Left forelimb (tissue), 1 donor: ENCODE results near the gene CELF4.

Experiments used
- DNase-seq: peaks from one replicate; pipeline ENCODE4 v3.0.0-alpha.2; 2018; ENCODE audit warnings: low spot score

CELF4 gene

DNA sequence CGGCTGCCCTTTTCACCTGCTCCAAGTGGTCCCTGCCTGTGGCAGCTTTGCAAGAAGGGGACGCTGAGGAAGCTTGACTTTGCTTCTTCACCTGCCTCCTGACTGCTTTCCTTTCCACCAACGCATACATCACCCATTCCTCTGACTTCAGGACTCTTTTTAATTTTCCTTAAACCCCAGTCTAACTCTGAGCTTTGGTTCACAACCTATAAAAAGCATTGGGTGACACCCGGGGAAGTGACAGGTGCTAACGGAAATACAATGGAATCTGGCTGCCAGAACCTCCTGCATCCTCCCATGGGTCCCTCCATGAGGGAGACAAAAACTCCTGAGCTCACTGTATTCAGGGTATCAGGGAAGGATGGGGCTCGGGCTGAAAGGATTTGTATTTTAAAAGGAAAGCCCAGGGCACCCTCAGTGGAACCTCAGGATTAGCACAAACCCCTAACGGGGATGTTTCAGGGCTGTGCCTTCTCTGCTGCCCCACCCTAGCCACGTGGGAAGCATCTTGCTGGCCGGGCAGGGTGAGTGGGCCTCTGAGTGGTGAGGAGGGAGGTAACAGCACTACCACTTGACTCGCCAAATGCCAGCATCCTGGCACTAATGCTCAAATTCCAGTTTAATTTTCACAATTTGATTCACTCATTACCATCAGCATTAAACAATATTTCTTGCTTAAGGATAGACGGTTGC is 284.8 kb downstream of the CELF4 start:
- DNase-seq: no peak

DNA sequence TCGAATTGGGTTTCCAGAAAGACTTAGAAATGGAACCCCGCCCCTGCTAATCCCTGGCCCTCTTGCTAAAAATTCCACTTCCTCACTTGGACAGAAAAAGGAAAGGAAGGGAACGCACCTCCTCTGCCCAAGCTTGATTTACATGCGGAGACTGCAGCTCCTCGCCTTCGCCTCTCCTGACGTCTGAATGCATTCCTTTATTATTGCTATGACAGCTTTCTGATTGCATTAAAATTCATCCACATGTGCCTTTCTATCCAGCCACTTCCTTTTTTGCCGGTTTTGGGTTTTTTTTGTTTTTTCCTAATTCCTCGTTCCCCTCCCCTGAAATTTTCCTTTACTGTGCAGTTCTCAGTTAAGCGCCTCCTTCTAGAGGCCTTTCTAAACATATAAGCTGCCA is 287.8 kb downstream of the CELF4 start:
- DNase-seq: no peak

DNA sequence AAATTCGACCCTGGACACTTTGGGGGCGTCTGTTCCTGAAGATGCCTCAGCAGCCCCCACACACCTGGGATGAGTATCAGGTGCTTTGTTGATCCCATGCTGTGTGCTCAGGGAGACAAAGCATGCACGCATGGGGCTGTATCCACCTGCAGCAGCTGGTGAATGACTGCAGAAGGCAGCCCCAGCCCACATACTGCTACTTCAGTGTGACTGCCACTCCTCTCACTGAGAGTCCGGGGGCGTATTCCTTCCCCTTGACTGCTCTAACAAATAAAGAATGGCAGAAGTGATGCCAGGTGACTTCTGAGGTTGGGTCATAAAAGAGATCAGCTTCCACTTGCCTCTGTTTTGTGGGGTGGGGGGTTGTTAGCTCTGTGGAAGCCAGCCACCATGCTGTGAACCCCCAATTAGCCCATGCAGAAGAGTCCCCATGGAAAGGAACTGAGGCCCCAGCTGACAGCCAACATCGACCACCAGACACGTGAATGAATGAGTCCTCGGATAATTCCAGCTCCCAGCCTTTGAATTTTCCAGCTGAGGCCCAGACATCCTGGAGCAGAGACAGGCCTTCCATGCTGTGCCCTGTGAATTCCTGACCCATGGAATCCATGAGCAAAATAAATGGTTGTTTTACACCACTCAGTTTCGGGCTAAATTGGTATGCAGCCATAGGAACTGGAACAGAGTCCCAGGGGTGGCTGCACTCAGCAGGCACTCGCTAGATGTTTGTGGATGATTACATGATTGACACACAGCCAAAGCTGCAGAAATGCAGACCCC is 289.3 kb downstream of the CELF4 start:
- DNase-seq: no peak

DNA sequence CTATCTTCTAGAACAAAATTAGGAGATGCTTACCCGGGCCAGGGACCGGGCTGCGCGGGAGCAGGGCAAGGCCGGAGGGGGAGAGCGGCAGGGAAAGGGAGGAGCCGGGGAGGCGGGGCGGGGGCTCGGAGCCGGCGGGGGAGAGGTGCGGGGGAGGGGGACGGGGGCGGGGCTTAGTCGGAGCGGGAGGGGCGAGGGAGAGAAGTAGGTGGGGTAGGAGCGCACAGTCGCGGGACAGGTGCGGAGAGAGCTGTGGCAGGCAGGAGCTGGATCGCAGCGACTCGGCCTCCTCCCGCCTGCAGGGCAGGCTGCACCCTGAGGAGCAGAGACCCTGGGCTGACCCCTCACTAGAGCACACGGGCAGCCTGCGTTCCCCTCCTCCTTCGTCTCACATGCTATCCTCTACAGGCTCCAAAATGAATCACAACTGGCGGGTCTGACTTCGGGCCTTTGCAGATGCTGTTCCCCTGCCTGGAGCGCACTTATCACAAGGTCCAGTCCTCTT is 290.3 kb downstream of the CELF4 start:
- no peak for DNase-seq

DNA sequence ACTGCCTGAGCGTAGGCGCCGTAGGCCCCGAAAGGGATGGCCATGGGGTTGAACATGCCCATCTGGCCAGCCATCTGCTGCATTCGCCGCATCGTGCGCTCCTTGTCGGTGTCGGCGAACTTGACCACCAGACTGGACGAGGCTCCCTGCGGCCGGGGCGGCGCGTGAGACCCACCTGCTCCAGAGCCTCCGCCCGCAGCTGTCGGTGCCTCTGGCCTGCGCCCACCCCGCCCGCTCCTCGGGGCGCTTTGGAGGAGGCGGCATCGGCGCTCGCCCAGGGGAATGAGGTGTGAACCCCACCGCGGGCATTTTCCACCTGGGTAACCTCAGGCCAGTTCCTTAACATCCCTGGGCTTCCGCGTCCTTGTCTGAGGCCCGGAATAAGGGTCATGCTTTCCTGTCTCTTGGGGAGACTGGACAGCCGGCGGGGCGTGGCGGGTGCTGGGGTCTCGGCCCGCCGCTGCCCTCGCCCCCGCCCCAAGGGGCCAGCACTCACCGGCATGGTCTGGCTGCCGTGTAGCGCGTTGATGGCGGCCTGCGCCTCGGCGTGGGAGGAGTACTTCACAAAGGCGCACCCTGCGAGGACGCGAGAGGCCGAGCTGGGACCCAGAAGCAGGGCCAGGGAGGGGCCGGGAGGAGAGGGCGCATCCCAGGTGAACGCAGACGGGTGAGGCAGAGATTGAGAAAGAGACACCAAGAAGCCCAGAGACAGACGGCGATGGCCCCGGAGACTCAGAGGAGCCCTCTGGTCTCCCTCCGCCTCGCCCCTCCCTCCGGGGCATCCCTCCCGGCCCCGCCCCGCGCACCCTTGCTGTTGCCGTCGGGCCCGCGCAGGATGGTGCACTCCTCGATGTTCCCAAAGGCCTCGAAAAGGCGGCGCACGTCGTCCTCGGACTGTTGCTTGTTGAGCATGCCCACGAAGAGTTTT is 291.0 kb downstream of the CELF4 start:
- DNase-seq: no peak

DNA sequence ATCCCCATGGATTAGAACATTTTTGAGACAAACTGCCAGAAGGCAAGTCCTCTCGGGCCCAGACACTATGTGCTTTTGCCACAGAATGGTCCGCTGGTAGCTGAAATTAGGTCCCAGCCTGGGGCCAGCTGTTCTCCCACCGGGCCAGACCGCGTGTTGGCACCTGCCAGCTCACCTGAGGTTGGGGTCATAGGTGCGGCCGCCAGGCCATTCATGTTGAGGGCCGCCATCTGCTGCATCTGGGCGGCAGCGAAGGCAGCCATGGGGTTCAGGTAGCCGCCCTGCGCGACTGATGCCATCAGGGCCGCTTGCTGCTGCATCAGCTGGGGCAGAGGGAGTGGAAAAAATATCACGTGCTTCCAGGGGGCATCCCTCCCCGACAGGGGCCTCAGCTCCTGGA is 292.8 kb downstream of the CELF4 start:
- DNase-seq: no peak

DNA sequence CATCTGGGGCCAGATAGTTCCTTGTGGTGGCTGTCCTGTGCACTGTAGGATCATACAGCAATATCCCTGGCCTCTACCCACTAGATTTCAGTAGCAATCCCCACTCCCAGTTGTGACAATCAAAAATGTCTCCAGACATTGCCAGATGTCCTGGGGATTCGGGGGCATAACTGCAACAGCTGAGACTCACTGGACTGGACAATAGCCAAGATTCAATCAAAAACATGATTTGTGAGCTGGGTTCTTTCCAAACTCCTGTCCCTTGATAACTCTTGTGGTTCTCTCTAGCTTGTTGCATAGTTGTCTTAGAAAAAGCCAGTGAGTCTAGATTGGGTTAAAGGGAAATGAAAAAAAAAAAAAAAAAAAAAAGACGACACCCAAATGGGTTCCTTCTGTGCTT is 293.4 kb downstream of the CELF4 start:
- DNase-seq: no peak

DNA sequence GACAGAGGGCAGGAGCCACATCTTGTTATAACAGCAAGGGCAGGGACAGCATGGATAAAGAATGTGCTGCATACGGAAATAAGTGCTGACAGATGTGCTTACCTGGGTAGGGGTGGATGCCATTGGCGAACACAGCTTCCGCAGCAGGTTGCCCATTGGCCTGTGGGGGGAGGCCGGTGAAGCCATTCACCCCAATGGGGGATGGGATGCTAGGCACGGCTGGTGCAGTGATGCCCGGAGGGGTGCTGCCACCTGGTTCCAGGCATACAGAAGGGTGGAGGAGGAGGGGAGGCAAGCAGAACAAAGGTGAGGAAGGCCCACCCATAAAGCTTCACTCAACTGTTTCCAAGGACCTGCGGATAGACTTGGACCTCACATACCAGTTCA is 294.9 kb downstream of the CELF4 start:
- DNase-seq: no peak

DNA sequence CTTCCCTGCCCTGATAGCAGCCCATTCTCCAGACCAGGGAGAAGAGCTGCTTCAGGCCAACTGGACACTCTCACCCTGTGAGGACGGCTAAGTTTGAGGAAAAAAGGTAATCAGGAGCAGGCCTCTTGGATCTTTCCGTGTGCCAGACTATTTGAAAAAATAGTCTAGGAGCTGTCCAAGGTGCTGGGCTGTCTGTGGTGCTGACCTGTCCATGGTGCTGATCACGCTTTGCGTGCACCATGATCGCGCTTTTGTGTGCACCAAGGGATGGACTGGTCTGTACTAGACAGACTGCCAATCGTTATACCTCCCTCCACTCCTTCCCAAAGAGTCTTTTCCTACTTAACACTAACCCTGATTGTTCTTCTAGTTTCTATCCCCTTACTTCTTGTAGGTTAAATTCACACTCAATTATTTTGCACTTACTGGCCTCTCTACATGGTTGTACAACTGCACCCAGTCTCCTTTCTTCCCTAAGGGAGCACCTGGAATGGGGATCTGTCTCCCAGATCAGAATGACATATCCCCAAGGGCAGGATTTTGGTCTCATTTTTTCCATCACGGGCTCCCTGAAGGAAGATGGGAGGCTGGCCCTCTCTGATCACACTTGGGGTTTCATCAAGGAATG is 295.4 kb downstream of the CELF4 start:
- DNase-seq: peak; percentile 74

DNA sequence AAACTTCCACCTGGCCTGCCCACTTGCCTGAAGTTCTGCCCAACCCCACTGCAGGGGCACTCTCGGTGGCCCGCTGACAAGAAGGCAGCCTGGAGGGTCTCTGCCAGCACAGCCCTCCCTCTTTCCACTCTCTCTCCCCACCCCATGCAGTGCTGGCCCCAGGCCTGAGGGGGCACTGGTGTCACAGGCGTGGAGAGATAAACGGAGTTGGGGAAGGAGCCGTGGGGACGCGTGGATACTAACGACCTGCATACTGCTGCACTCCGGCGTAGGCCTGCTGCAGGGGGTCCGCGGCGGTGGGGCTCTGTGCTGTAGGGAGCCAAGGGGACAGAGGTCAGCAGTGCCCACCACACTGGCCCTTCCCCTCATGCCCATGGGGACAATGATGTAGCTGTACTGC is 299.3 kb downstream of the CELF4 start:
- no peak for DNase-seq

DNA sequence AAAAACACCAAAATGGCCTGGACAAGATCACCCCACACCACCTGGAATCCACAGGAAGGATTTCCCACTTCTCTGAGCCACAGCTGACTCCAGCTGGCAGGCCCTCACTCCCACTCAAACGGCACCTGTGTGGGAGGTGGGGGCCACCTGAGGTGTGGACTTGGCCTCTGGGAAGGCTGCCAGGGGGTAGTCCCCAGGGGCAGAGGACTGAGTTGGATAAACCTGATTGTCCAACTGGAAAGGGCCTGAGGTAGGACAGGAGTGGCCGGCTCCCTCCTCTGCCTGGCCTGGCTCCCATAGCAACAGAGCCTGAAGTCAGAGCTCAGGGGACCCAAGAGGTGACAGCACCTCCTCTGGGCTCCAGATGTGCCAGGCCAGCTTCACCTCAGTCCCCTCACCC is 300.2 kb downstream of the CELF4 start:
- DNase-seq: no peak

DNA sequence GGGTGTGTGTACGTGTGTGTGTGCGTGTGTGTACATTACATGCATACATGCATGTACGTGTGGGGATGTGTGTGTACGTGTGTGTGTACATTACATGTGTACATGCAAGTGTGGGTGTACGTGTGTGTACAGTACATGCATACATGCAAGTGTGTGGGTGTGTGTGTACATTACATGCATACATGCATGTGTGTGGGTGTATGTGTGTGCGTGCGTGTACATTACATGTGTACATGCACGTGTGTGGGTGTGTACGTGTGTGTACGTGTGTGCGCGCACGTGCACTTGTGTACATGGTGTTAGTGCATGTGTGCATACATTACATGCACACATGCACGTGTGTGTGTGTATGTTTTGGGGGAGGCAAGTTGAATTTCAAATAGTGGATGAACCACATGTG is 300.6 kb downstream of the CELF4 start:
- DNase-seq: no peak

DNA sequence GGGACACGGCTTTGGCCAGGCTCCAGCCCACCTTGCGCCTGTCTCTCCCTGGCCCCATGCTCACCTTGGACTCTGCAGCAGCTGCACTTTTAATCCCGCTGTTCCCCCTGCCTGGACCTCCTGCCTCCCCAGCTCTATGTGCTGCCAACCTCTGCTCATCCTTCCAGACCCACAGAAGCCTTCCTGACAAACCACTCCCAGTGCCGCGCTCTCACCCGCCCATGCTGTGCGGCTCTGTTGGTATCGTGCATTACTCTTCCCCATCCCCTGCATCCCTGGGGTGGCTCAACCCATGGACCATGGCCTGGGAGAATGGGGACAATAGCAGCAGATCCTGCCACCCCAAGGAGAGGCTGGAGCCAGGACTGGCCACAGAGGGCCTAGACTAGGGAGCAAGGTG is 303.6 kb downstream of the CELF4 start:
- no peak for DNase-seq

DNA sequence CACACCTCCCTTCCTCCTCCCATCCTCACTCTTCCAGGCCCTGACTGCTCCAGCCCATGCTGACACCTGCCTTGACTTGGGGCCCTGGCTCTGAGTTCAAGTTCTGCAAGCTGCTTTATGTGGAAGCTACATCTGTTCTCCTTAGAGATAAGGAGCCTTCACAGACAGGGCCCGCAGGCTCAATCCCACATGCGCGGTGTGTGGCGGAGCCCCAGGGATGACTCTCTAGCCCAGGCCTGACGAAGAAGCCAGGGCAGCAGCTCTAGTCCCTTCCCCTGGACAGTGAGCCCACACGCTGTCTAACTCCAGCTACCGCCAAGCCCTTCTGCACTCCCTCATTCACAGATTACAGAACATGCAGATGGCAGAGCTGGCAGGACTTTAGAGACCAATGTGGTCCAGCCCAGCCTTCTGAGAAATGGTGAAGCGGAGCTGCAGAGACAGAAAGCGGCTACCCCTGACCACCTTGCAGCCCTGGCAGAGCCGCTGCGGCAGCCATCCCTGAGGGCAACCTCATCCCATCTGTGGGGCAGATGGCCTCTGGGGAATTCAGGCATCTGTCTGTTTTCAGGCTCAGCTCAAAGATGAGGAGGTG is 304.3 kb downstream of the CELF4 start:
- no peak for DNase-seq

DNA sequence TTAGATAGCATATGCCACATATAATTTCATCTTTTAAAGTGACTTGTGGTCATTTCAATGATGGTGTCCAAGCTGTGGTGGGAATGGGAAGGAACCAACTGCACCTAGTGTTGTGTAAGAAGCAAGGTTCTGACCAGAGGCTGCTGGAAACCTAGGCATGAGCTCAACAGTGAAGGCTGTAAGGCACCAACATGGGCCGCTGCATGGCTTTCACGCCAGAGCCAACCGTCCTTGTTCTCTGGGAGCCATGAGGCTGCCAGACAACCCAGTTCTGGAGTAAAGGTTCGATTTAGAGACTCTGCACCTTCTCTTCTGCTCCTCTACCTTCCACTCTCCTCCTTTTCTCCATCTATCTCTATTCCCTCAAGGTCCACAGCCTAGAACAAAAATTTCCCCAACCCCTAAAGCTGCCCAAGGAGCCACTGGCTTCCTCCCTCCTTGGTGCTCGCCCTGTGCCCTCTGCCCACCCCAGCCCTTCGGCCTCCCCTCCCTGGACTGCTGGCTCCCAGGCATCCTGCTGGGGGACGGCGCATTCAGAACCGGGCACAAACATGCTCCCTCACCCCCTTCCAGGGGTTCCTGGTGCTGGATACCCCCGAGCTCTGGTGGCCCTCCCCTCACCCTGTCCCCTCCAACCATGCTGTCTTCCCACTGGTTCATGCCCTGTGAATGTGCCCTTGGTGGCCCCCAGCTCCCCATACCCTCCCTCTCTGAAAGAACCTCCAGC is 305.1 kb downstream of the CELF4 start:
- no peak for DNase-seq

DNA sequence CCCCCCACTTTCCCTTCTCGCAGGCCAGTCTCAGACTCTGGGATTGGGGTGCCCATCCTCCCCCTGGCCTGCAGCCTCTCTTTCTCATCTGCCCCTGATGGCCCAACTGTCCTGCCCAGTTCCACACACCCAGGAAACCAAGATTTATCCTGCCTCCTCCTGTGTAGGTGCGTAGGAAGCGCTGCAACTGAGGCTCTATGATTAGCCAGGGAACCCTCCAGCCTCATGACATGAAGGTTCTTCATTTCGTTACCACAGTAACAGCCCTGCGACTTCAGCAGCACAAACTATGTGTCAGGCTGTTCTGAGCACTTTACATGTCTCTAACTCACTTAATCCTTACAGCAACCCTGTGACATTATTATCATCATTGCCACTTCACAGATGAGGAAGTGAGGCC is 305.9 kb downstream of the CELF4 start:
- no peak for DNase-seq

DNA sequence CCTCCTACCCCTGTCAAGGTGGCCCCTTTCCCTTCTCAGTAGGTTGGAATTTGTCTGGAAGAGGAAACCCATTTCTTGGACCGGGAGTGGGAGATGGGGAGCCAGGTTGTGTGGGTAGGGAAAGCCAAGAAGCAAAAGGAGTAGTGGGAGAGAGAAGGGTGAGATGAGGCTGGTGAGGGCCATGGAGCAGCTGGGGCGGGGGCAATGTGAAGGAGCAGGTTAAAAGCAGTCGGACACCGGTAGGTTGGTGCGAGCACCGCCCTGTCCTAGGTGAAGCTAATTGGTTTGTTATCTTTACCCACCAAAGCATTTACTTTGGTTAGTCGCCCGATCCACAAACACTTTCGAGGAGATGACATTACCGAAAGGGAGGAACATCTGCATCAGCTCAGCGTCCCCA is 306.8 kb downstream of the CELF4 start:
- no peak for DNase-seq

DNA sequence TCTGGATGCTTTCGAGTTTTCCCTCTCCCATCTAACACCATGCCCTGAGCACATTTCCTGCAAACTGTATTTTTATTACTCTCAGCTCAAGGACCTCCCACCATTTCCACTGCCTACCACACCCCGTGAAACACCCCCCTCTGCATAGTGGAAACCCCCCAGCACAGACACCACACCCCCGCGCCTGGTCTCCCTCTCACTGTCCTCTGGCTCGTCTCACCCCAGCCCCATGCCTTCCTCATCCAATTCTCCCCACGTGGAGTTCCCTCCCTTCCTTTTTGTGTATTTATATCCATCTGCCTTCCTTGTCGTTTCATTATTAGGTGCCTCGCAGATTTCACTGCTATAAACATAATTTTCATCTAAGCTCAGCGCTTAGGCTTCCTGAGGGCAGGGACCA is 307.5 kb downstream of the CELF4 start:
- no peak for DNase-seq

DNA sequence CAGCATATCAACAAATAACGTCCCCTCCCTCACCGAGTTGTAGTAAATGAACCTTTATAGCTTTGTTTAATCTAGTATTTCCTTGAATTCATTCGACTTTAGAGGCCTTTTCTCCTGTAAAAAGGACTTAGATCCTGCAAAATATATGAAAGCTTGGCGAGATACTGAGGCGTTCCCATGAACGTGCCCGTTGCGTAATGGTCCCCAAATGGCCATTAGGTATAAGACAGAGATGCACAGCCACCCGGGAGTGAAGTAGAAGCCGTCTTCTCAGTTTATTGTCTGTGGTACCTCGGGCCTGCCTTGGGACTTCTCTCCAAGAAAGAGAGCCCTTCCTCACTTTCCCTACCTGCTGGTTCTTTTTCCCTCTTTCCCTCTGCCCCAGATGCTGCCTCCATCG is 310.6 kb downstream of the CELF4 start:
- no peak for DNase-seq

DNA sequence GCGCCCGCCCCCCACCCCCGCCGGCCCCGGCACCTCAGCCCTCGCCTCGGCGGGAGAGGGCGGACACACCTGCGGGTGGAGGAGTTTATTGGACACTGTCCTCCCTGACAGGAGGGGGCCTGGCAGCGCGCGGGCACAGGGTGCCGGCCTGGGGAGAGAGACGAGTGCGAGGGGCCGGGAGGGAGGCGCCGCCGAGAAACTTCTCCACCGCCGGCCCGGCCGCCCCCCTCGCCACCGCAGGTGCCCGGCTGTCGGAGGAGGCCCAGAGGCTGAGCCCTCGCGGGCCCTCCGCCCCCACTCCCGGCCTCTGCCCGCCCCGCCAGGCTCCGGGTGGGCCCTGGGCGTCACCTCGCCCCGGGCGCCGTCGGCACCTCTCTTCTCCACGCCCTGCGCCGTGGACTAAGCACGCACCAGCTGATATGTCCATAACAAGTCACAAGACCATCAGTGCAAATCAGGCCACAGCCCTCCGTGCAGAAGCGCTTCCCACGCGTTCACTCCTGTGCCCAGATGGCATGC is 311.3 kb downstream of the CELF4 start:
- no peak for DNase-seq
